ENCODE measurements around the gene RSPH1. TPM values are rescaled to one million over a fixed set of nuclear protein-coding genes. Genes with fewer than 3 reads are reported as not detected.

RSPH1 gene
- total RNA-seq, 1 donor from 2014 or later: 0.82 TPM

- no peak for TF ChIP-seq CTCF (IDR thresholded peaks at IDR 0.05; ENCODE audit: unreplicated experiment)
- no peak overlapping the region for H3K27ac Mint-ChIP-seq (ENCODE audit: unreplicated experiment)
- no peaks in the 10 kb centered on the region for H3K36me3 Mint-ChIP-seq (ENCODE audit: low read depth, unreplicated experiment)
- DNase-seq (ENCODE audit: low spot score): no peak
- peaks cover 5% of the 10 kb centered on the region for H3K27me3 Mint-ChIP-seq (ENCODE audit: unreplicated experiment)
- no peaks in the 10 kb centered on the region for H3K9me3 Mint-ChIP-seq (ENCODE audit: unreplicated experiment)
- peaks cover 23% of the 10 kb centered on the region for H3K4me1 Mint-ChIP-seq (ENCODE audit: unreplicated experiment)
- no peak overlapping the region for H3K4me3 Mint-ChIP-seq (ENCODE audit: unreplicated experiment)
Observed at GRCh38 chr21:42469272-42469671, 26.8 kb downstream of the RSPH1 start.

GRCh38 chr21:42468491-42469131 is 27.4 kb downstream of the RSPH1 start:
- Mint-ChIP-seq H3K4me1 (ENCODE audit: unreplicated experiment) (peaks cover 23% of the 10 kb centered on the region), H3K27ac (ENCODE audit: unreplicated experiment) (no peak overlapping the region), H3K36me3 (ENCODE audit: low read depth, unreplicated experiment) (no peaks in the 10 kb centered on the region), H3K9me3 (ENCODE audit: unreplicated experiment) (no peaks in the 10 kb centered on the region), H3K4me3 (ENCODE audit: unreplicated experiment) (no peak overlapping the region), H3K27me3 (ENCODE audit: unreplicated experiment) (peaks cover 5% of the 10 kb centered on the region)
- no peak for TF ChIP-seq CTCF (IDR thresholded peaks at IDR 0.05; ENCODE audit: unreplicated experiment)
- DNase-seq (ENCODE audit: low spot score): no peak

GRCh38 chr21:42467140-42467983 is 28.7 kb downstream of the RSPH1 start:
- no peak for DNase-seq (ENCODE audit: low spot score)
- H3K4me1 Mint-ChIP-seq (ENCODE audit: unreplicated experiment): peaks cover 31% of the 10 kb centered on the region
- no peak overlapping the region for H3K27ac Mint-ChIP-seq (ENCODE audit: unreplicated experiment)
- no peaks in the 10 kb centered on the region for H3K36me3 Mint-ChIP-seq (ENCODE audit: low read depth, unreplicated experiment)
- H3K9me3 Mint-ChIP-seq (ENCODE audit: unreplicated experiment): no peaks in the 10 kb centered on the region
- TF ChIP-seq CTCF (IDR thresholded peaks at IDR 0.05; ENCODE audit: unreplicated experiment): no peak
- H3K4me3 Mint-ChIP-seq (ENCODE audit: unreplicated experiment): no peak overlapping the region
- peaks cover 5% of the 10 kb centered on the region for H3K27me3 Mint-ChIP-seq (ENCODE audit: unreplicated experiment)

- peaks cover 34% of the 10 kb centered on the region for H3K4me1 Mint-ChIP-seq (ENCODE audit: unreplicated experiment)
- peaks cover 5% of the 10 kb centered on the region for H3K27me3 Mint-ChIP-seq (ENCODE audit: unreplicated experiment)
- no peak overlapping the region for H3K4me3 Mint-ChIP-seq (ENCODE audit: unreplicated experiment)
- no peaks in the 10 kb centered on the region for H3K36me3 Mint-ChIP-seq (ENCODE audit: low read depth, unreplicated experiment)
- no peaks in the 10 kb centered on the region for H3K9me3 Mint-ChIP-seq (ENCODE audit: unreplicated experiment)
- H3K27ac Mint-ChIP-seq (ENCODE audit: unreplicated experiment): no peak overlapping the region
- no peak for DNase-seq (ENCODE audit: low spot score)
- TF ChIP-seq CTCF (IDR thresholded peaks at IDR 0.05; ENCODE audit: unreplicated experiment): no peak
Observed at GRCh38 chr21:42466700-42467099, 29.3 kb downstream of the RSPH1 start.

- no peak overlapping the region for H3K27ac Mint-ChIP-seq (ENCODE audit: unreplicated experiment)
- H3K36me3 Mint-ChIP-seq (ENCODE audit: low read depth, unreplicated experiment): no peaks in the 10 kb centered on the region
- H3K9me3 Mint-ChIP-seq (ENCODE audit: unreplicated experiment): no peaks in the 10 kb centered on the region
- DNase-seq (ENCODE audit: low spot score): no peak
- no peak overlapping the region for H3K4me3 Mint-ChIP-seq (ENCODE audit: unreplicated experiment)
- no peak for TF ChIP-seq CTCF (IDR thresholded peaks at IDR 0.05; ENCODE audit: unreplicated experiment)
- peaks cover 39% of the 10 kb centered on the region for H3K4me1 Mint-ChIP-seq (ENCODE audit: unreplicated experiment)
- H3K27me3 Mint-ChIP-seq (ENCODE audit: unreplicated experiment): peaks cover 8% of the 10 kb centered on the region
Observed at GRCh38 chr21:42465803-42466127, 30.3 kb downstream of the RSPH1 start.
